ENCODE measurements around the gene CDK17.
"Not testable (repeated sequence)": the region's sequence is repeated elsewhere in the genome, so short reads cannot be mapped to it uniquely, and the experiment has no call there.

CDK17 gene

DNA sequence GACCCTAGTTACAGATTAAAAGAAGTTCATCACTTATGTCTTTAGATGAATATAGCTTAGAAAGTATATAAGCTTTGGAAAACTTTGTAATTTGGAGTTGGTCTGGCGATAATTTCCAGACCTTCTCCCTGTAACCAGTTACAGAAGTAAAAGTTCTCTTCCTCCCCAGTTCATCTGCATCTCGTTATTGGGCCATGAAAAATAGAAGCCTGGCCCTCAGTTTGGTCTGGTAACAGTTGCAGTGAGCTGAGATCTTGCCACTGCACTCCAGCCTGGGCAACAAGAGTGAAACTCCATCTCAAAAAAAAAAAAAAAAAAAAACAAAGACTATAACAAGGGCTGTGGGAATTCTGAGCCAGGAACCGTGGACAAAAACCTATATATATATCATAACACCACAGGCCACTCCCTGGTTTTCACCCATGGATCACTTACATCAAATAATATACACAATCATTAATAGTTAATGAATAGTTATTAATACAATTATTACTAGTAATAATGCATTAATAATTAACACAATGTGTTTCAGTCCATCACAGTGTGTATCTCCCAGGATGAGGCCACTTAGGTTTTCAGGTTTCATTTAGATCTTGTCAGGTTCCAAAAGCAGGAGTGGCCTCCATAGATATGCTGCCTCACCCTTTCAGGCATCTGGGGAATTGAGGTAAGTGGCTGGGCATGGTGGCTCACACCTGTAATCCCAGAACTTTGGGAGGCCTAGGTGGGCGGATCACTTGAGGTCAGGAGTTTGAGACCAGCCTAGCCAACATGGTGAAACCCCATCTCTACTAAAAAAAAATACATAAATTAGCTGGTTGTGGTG, 32.5 kb upstream of the CDK17 start:
- not testable (repeated sequence) for H3K27me3 ChIP-seq (ENCODE audit: control insufficient read depth in 1 of 2, insufficient read depth in 2 of 2, low read length in 2 of 2); H3K4me3 ChIP-seq (ENCODE audit: low read depth in 1 of 2, low read length in 2 of 2); H3K9ac ChIP-seq (ENCODE audit: low read length); H3K4me1 ChIP-seq (ENCODE audit: insufficient read depth, low read length); H3K36me3 ChIP-seq (ENCODE audit: insufficient read depth, low read length); H3K27ac ChIP-seq (ENCODE audit: low read depth, low read length); H3K9me3 ChIP-seq (ENCODE audit: low read length)

DNA sequence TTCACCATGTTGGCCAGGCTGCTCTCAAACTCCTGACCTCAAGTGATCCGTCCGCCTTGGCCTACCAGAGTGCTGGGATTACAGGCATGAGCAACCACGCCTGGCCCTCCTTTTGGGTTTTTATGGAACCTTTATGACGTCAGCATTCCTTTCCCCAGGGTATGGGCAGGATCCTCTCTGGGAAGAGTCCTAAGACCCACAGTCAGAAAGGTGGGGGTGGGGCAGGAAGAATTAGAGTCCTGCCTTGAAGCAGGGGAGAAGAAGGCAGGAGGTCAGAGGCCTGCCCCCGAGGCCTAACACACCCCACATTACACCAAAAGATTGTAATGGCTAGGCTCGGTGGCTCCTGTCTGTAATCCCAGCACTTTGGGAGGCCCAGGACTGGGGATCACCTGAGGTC, 30.8 kb upstream of the CDK17 start:
- Histone ChIP-seq H3K9me3 (ENCODE audit: low read length) (no peaks in the 10 kb centered on the region), H3K36me3 (ENCODE audit: insufficient read depth, low read length) (no peaks in the 10 kb centered on the region)

GRCh38 chr12:96427269-96427729, 27.1 kb upstream of the CDK17 start:
- no peaks in the 10 kb centered on the region for H3K4me1 ChIP-seq (ENCODE audit: insufficient read depth, low read length)
- H3K9me3 ChIP-seq (ENCODE audit: low read length), result no peaks in the 10 kb centered on the region
- peak overlapping the region; percentile 26 for H3K27ac ChIP-seq (ENCODE audit: low read depth, low read length)
- H3K27me3 ChIP-seq (ENCODE audit: control insufficient read depth in 1 of 2, insufficient read depth in 2 of 2, low read length in 2 of 2), result no peaks in the 10 kb centered on the region
- no peaks in the 10 kb centered on the region for H3K36me3 ChIP-seq (ENCODE audit: insufficient read depth, low read length)
- no peak overlapping the region for H3K9ac ChIP-seq (ENCODE audit: low read length)
- H3K4me3 ChIP-seq (ENCODE audit: low read depth in 1 of 2, low read length in 2 of 2), result no peak overlapping the region

More for the DNA sequence above, 30.8 kb upstream of the CDK17 start:
- no peaks in the 10 kb centered on the region for H3K4me1 ChIP-seq (ENCODE audit: insufficient read depth, low read length)
- H3K27me3 ChIP-seq (ENCODE audit: control insufficient read depth in 1 of 2, insufficient read depth in 2 of 2, low read length in 2 of 2), result no peaks in the 10 kb centered on the region
- H3K27ac ChIP-seq (ENCODE audit: low read depth, low read length), result no peak overlapping the region
- no peak overlapping the region for H3K9ac ChIP-seq (ENCODE audit: low read length)
- no peak overlapping the region for H3K4me3 ChIP-seq (ENCODE audit: low read depth in 1 of 2, low read length in 2 of 2)

GRCh38 chr12:96425951-96426350, 25.7 kb upstream of the CDK17 start:
- H3K9ac ChIP-seq (ENCODE audit: low read length), result no peak overlapping the region
- H3K27ac ChIP-seq (ENCODE audit: low read depth, low read length), result no peak overlapping the region
- H3K4me3 ChIP-seq (ENCODE audit: low read depth in 1 of 2, low read length in 2 of 2), result no peak overlapping the region
- H3K27me3 ChIP-seq (ENCODE audit: control insufficient read depth in 1 of 2, insufficient read depth in 2 of 2, low read length in 2 of 2), result no peaks in the 10 kb centered on the region
- H3K9me3 ChIP-seq (ENCODE audit: low read length), result no peaks in the 10 kb centered on the region
- H3K36me3 ChIP-seq (ENCODE audit: insufficient read depth, low read length), result no peaks in the 10 kb centered on the region
- H3K4me1 ChIP-seq (ENCODE audit: insufficient read depth, low read length), result no peaks in the 10 kb centered on the region

- no peaks in the 10 kb centered on the region for H3K27me3 ChIP-seq (ENCODE audit: control insufficient read depth in 1 of 2, insufficient read depth in 2 of 2, low read length in 2 of 2)
- no peak overlapping the region for H3K9ac ChIP-seq (ENCODE audit: low read length)
- no peak overlapping the region for H3K27ac ChIP-seq (ENCODE audit: low read depth, low read length)
- no peaks in the 10 kb centered on the region for H3K4me1 ChIP-seq (ENCODE audit: insufficient read depth, low read length)
- H3K36me3 ChIP-seq (ENCODE audit: insufficient read depth, low read length), result no peaks in the 10 kb centered on the region
- no peaks in the 10 kb centered on the region for H3K9me3 ChIP-seq (ENCODE audit: low read length)
- H3K4me3 ChIP-seq (ENCODE audit: low read depth in 1 of 2, low read length in 2 of 2), result no peak overlapping the region
These were observed 25.1 kb upstream of the CDK17 start for GRCh38 chr12:96425321-96425720.

- H3K27ac ChIP-seq (ENCODE audit: low read depth, low read length), result no peak overlapping the region
- H3K27me3 ChIP-seq (ENCODE audit: control insufficient read depth in 1 of 2, insufficient read depth in 2 of 2, low read length in 2 of 2), result no peaks in the 10 kb centered on the region
- H3K36me3 ChIP-seq (ENCODE audit: insufficient read depth, low read length), result no peaks in the 10 kb centered on the region
- no peaks in the 10 kb centered on the region for H3K9me3 ChIP-seq (ENCODE audit: low read length)
- H3K4me1 ChIP-seq (ENCODE audit: insufficient read depth, low read length), result no peaks in the 10 kb centered on the region
- no peak overlapping the region for H3K4me3 ChIP-seq (ENCODE audit: low read depth in 1 of 2, low read length in 2 of 2)
- no peak overlapping the region for H3K9ac ChIP-seq (ENCODE audit: low read length)
These were observed 24.4 kb upstream of the CDK17 start for GRCh38 chr12:96424601-96425000.

GRCh38 chr12:96422192-96422591, 22.0 kb upstream of the CDK17 start:
- Histone ChIP-seq H3K9ac (ENCODE audit: low read length) (no peak overlapping the region), H3K27ac (ENCODE audit: low read depth, low read length) (no peak overlapping the region), H3K4me1 (ENCODE audit: insufficient read depth, low read length) (no peaks in the 10 kb centered on the region), H3K27me3 (ENCODE audit: control insufficient read depth in 1 of 2, insufficient read depth in 2 of 2, low read length in 2 of 2) (no peaks in the 10 kb centered on the region), H3K9me3 (ENCODE audit: low read length) (no peaks in the 10 kb centered on the region), H3K4me3 (ENCODE audit: low read depth in 1 of 2, low read length in 2 of 2) (no peak overlapping the region), H3K36me3 (ENCODE audit: insufficient read depth, low read length) (no peaks in the 10 kb centered on the region)

DNA sequence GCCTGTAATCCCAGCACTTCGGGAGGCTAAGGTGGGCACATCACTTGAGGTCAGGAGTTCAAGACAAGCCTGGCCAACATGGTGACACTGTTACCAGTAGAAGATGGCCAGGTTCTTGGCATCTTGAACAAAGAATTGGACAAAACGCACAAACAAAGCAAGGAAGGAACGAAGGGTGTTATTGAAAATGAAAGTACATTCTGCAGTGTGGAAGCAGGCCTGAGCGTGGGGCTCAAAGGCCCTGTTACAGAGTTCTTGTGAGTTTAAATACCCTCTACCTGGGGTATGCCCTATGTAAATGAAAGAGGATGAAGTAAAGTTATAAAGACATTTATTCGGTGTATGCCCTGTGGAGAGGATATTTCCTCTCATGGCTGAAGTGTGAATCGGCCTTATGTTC, 20.8 kb upstream of the CDK17 start:
- no peak overlapping the region for H3K4me3 ChIP-seq (ENCODE audit: low read depth in 1 of 2, low read length in 2 of 2)
- no peak overlapping the region for H3K9ac ChIP-seq (ENCODE audit: low read length)
- no peak overlapping the region for H3K27ac ChIP-seq (ENCODE audit: low read depth, low read length)
- no peaks in the 10 kb centered on the region for H3K9me3 ChIP-seq (ENCODE audit: low read length)
- no peaks in the 10 kb centered on the region for H3K27me3 ChIP-seq (ENCODE audit: control insufficient read depth in 1 of 2, insufficient read depth in 2 of 2, low read length in 2 of 2)
- no peaks in the 10 kb centered on the region for H3K4me1 ChIP-seq (ENCODE audit: insufficient read depth, low read length)
- no peaks in the 10 kb centered on the region for H3K36me3 ChIP-seq (ENCODE audit: insufficient read depth, low read length)

DNA sequence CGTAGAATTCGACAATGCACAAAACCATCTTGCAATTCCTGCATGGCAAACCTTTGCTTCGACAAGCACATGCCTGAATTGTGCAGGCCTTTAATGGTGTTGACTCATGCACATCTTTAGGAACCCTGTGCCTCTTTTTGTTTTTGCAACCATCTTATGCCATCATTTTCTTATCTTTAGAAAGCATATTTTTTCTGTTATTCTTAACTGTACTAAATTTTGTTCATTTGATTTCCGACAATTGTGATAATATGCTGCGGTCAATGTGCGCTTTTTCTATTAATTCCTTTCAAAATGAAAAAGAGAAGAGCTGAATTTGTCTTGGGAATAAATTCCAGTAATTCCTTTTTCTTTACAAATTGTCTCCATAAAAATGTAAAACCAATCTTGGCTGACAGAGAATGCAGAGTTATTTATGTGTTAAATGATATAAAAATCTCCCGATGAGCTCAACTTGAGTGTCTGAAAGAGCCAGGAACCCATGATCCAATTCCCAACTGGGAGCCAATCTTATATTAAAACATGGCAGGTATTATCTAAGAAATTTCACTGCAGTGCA, 20.1 kb upstream of the CDK17 start:
- no peaks in the 10 kb centered on the region for H3K36me3 ChIP-seq (ENCODE audit: insufficient read depth, low read length)
- no peak overlapping the region for H3K4me3 ChIP-seq (ENCODE audit: low read depth in 1 of 2, low read length in 2 of 2)
- H3K4me1 ChIP-seq (ENCODE audit: insufficient read depth, low read length), result no peaks in the 10 kb centered on the region
- no peak overlapping the region for H3K27ac ChIP-seq (ENCODE audit: low read depth, low read length)
- H3K27me3 ChIP-seq (ENCODE audit: control insufficient read depth in 1 of 2, insufficient read depth in 2 of 2, low read length in 2 of 2), result no peaks in the 10 kb centered on the region
- H3K9me3 ChIP-seq (ENCODE audit: low read length), result no peaks in the 10 kb centered on the region
- no peak overlapping the region for H3K9ac ChIP-seq (ENCODE audit: low read length)

GRCh38 chr12:96419576-96420276, 19.5 kb upstream of the CDK17 start:
- Histone ChIP-seq H3K27me3 (ENCODE audit: control insufficient read depth in 1 of 2, insufficient read depth in 2 of 2, low read length in 2 of 2) (no peaks in the 10 kb centered on the region), H3K9me3 (ENCODE audit: low read length) (no peaks in the 10 kb centered on the region), H3K4me1 (ENCODE audit: insufficient read depth, low read length) (no peaks in the 10 kb centered on the region), H3K9ac (ENCODE audit: low read length) (no peak overlapping the region), H3K27ac (ENCODE audit: low read depth, low read length) (no peak overlapping the region), H3K36me3 (ENCODE audit: insufficient read depth, low read length) (no peaks in the 10 kb centered on the region), H3K4me3 (ENCODE audit: low read depth in 1 of 2, low read length in 2 of 2) (no peak overlapping the region)

DNA sequence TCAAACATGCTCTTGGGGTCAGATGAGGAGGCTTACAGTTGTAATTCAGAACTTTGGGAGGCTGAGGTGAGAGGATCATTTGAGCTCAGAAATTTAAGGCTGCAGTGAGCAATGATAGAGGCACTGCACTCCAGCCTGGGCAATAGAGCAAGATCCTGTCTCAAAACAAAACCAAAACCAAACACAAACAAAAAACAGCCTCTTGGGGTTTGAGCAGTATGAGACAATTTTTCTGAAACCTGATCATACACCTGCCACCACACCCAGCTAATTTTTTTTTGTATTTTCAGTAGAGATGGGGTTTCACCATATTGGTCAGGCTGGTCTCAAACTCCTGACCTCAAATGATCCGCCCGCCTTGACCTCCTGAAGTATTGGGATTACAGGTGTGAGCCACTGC, 17.4 kb upstream of the CDK17 start:
- not testable (repeated sequence) for H3K27me3 ChIP-seq (ENCODE audit: control insufficient read depth in 1 of 2, insufficient read depth in 2 of 2, low read length in 2 of 2); H3K9ac ChIP-seq (ENCODE audit: low read length); H3K4me3 ChIP-seq (ENCODE audit: low read depth in 1 of 2, low read length in 2 of 2); H3K27ac ChIP-seq (ENCODE audit: low read depth, low read length); H3K36me3 ChIP-seq (ENCODE audit: insufficient read depth, low read length); H3K4me1 ChIP-seq (ENCODE audit: insufficient read depth, low read length); H3K9me3 ChIP-seq (ENCODE audit: low read length)

All from muscle layer of colon (tissue), 2 donors.